Parathyroid adenoma (tissue), 2 donors: ENCODE data around the gene TUBA4B.
"Not testable (repeated sequence)": the region's sequence is repeated elsewhere in the genome, so short reads cannot be mapped to it uniquely, and the experiment has no call there.

Experiments
- H2AFZ ChIP-seq: fragments of 300-600 bp; sonication (generic); one replicate; pipeline ENCODE4 v1.7.0; 2017; ENCODE audit warnings: antibody characterized with exemption, mild to moderate bottlenecking
- H3K27ac ChIP-seq: fragments of 300-600 bp; sonication (generic); one replicate; pipeline ENCODE4 v1.7.0; 2017
- H3K27me3 ChIP-seq: fragments of 300-600 bp; sonication (generic); one replicate; pipeline ENCODE4 v1.7.0; 2017; ENCODE audit warnings: low read length; ENCODE audit not compliant: control insufficient read depth, insufficient read depth
- H3K36me3 ChIP-seq: fragments of 300-600 bp; sonication (generic); one replicate; pipeline ENCODE4 v1.7.0; 2017; ENCODE audit warnings: low read length; ENCODE audit not compliant: control insufficient read depth, insufficient read depth
- H3K4me1 ChIP-seq: fragments of 300-600 bp; sonication (generic); one replicate; pipeline ENCODE4 v1.7.0; 2017; ENCODE audit warnings: control low read depth
- H3K4me2 ChIP-seq: fragments of 300-600 bp; sonication (generic); one replicate; pipeline ENCODE4 v1.7.0; 2017; ENCODE audit warnings: low read length
- H3K4me3 ChIP-seq: fragments of 300-600 bp; sonication (generic); one replicate; pipeline ENCODE4 v1.7.0; 2017; ENCODE audit warnings: low read depth, low read length
- H3K79me2 ChIP-seq: fragments of 300-600 bp; sonication (generic); one replicate; pipeline ENCODE4 v1.7.0; 2017; ENCODE audit warnings: control low read depth
- H3K9ac ChIP-seq: fragments of 300-600 bp; sonication (generic); one replicate; pipeline ENCODE4 v1.7.0; 2017; ENCODE audit warnings: mild to moderate bottlenecking
- H3K9me3 ChIP-seq: fragments of 300-600 bp; sonication (generic); one replicate; pipeline ENCODE4 v1.7.0; 2017; ENCODE audit warnings: low read length; ENCODE audit not compliant: control insufficient read depth
- CTCF ChIP-seq: fragments of 300-600 bp; sonication (generic); IDR thresholded peaks from one replicate; pipeline ENCODE4 v1.7.0; 2017; ENCODE audit warnings: antibody characterized with exemption, mild to moderate bottlenecking
- donor health status: primary hyperparathyroidism.

The TUBA4B gene

GRCh38 chr2:219285373-219285735, 32.3 kb downstream of the TUBA4B start:
- TF ChIP-seq CTCF: no peak
- H2AFZ ChIP-seq: no peak overlapping the region
- peaks cover 2% of the 10 kb centered on the region for H3K4me1 ChIP-seq
- no peaks in the 10 kb centered on the region for H3K79me2 ChIP-seq
- H3K36me3 ChIP-seq: no peaks in the 10 kb centered on the region
- H3K27me3 ChIP-seq: no peaks in the 10 kb centered on the region
- H3K4me3 ChIP-seq: no peak overlapping the region
- H3K9ac ChIP-seq: no peak overlapping the region
- no peaks in the 10 kb centered on the region for H3K9me3 ChIP-seq
- H3K4me2 ChIP-seq: no peak overlapping the region
- H3K27ac ChIP-seq: no peak overlapping the region

- Histone ChIP-seq H3K9me3 (no peaks in the 10 kb centered on the region), H3K36me3 (no peaks in the 10 kb centered on the region), H3K4me2 (no peak overlapping the region), H2AFZ (no peak overlapping the region), H3K9ac (no peak overlapping the region), H3K4me3 (no peak overlapping the region), H3K27ac (no peak overlapping the region), H3K27me3 (no peaks in the 10 kb centered on the region), H3K4me1 (peaks cover 2% of the 10 kb centered on the region), H3K79me2 (no peaks in the 10 kb centered on the region)
- no peak for TF ChIP-seq CTCF
Observed at GRCh38 chr2:219285894-219286425, 32.9 kb downstream of the TUBA4B start.

GRCh38 chr2:219286436-219287115, 33.5 kb downstream of the TUBA4B start:
- no peaks in the 10 kb centered on the region for H3K27me3 ChIP-seq
- H3K79me2 ChIP-seq: no peaks in the 10 kb centered on the region
- H3K4me2 ChIP-seq: no peak overlapping the region
- H3K9ac ChIP-seq: no peak overlapping the region
- no peak overlapping the region for H3K27ac ChIP-seq
- no peak for TF ChIP-seq CTCF
- H3K9me3 ChIP-seq: no peaks in the 10 kb centered on the region
- peaks cover under 1% of the 10 kb centered on the region for H3K4me1 ChIP-seq
- no peaks in the 10 kb centered on the region for H3K36me3 ChIP-seq
- no peak overlapping the region for H3K4me3 ChIP-seq
- H2AFZ ChIP-seq: no peak overlapping the region

- H3K79me2 ChIP-seq, H3K27me3 ChIP-seq, H3K36me3 ChIP-seq, H3K9ac ChIP-seq, H3K4me1 ChIP-seq, H2AFZ ChIP-seq, H3K4me3 ChIP-seq, H3K4me2 ChIP-seq, H3K27ac ChIP-seq, H3K9me3 ChIP-seq: not testable (repeated sequence)
Observed at GRCh38 chr2:219287116-219287440, 34.0 kb downstream of the TUBA4B start.

GRCh38 chr2:219287580-219288265, 34.7 kb downstream of the TUBA4B start:
- no peaks in the 10 kb centered on the region for H3K36me3 ChIP-seq
- H3K4me1 ChIP-seq: no peaks in the 10 kb centered on the region
- H3K27me3 ChIP-seq: no peaks in the 10 kb centered on the region
- H2AFZ ChIP-seq: no peak overlapping the region
- TF ChIP-seq CTCF: no peak
- H3K9ac ChIP-seq: no peak overlapping the region
- no peak overlapping the region for H3K27ac ChIP-seq
- H3K79me2 ChIP-seq: no peaks in the 10 kb centered on the region
- no peak overlapping the region for H3K4me3 ChIP-seq
- no peaks in the 10 kb centered on the region for H3K9me3 ChIP-seq
- no peak overlapping the region for H3K4me2 ChIP-seq
